Measurements from ENCODE around the gene HEY2. TPM values are rescaled to one million over a fixed set of nuclear protein-coding genes. Genes with fewer than 3 reads are reported as not detected.

The HEY2 gene
- total RNA-seq, 3 donors from 2014 or later, result 0.58 to 2.9 (median 1.5) TPM

GRCh38 chr6:125711013-125711675, 38.3 kb upstream of the HEY2 start:
- DNase-seq (no peak), ATAC-seq (no peak)
- H3K4me3 ChIP-seq, result no peak overlapping the region
- TF ChIP-seq CTCF (IDR thresholded peaks at IDR 0.05), result no peak
- intact Hi-C loops (cut with DNase I, micrococcal nuclease), result no loop called here
- no peaks in the 10 kb centered on the region for H3K9me3 ChIP-seq
- no peaks in the 10 kb centered on the region for H3K4me1 ChIP-seq (ENCODE audit: low read depth)
- no peaks in the 10 kb centered on the region for H3K36me3 ChIP-seq (ENCODE audit: low read depth)

- no peaks in the 10 kb centered on the region for H3K4me1 ChIP-seq (ENCODE audit: low read depth)
- no peak overlapping the region for H3K4me3 ChIP-seq
- no peaks in the 10 kb centered on the region for H3K36me3 ChIP-seq (ENCODE audit: low read depth)
- DNase-seq (no peak), ATAC-seq (peak; percentile 28)
- H3K9me3 ChIP-seq, result no peaks in the 10 kb centered on the region
- intact Hi-C loops (cut with DNase I, micrococcal nuclease), result no loop called here
- no peak for TF ChIP-seq CTCF (IDR thresholded peaks at IDR 0.05)
Measured at GRCh38 chr6:125714441-125715090, 34.9 kb upstream of the HEY2 start.

- no peaks in the 10 kb centered on the region for H3K9me3 ChIP-seq
- no peak overlapping the region for H3K4me3 ChIP-seq
- ATAC-seq, result no peak
- DNase-seq, result no peak
- no peaks in the 10 kb centered on the region for H3K4me1 ChIP-seq (ENCODE audit: low read depth)
- intact Hi-C loops (cut with DNase I, micrococcal nuclease), result no loop called here
- TF ChIP-seq CTCF (IDR thresholded peaks at IDR 0.05), result no peak
- H3K36me3 ChIP-seq (ENCODE audit: low read depth), result no peaks in the 10 kb centered on the region
Measured at GRCh38 chr6:125717120-125717731, 32.2 kb upstream of the HEY2 start.

- H3K36me3 ChIP-seq (ENCODE audit: low read depth), result no peaks in the 10 kb centered on the region
- TF ChIP-seq CTCF (IDR thresholded peaks at IDR 0.05), result no peak
- H3K4me1 ChIP-seq (ENCODE audit: low read depth), result no peaks in the 10 kb centered on the region
- H3K9me3 ChIP-seq, result no peaks in the 10 kb centered on the region
- intact Hi-C loops (cut with DNase I, micrococcal nuclease), result no loop called here
- no peak for ATAC-seq
- no peak for DNase-seq
- no peak overlapping the region for H3K4me3 ChIP-seq
Measured at GRCh38 chr6:125718109-125718508, 31.3 kb upstream of the HEY2 start.

- no peak for ATAC-seq
- intact Hi-C loops (cut with DNase I, micrococcal nuclease), result no loop called here
- TF ChIP-seq CTCF (IDR thresholded peaks at IDR 0.05), result no peak
Measured at GRCh38 chr6:125722886-125723285, 26.5 kb upstream of the HEY2 start.

More at GRCh38 chr6:125722886-125723285, 26.5 kb upstream of the HEY2 start:
- DNase-seq, result no peak
- no peaks in the 10 kb centered on the region for H3K9me3 ChIP-seq
- no peaks in the 10 kb centered on the region for H3K4me1 ChIP-seq (ENCODE audit: low read depth)
- no peaks in the 10 kb centered on the region for H3K36me3 ChIP-seq (ENCODE audit: low read depth)
- H3K4me3 ChIP-seq, result no peak overlapping the region
